Endothelial cell of umbilical vein (primary cell): ENCODE results near the gene NTRK1. TPM values are rescaled to one million over a fixed set of nuclear protein-coding genes. Genes with fewer than 3 reads are reported as not detected.

Source experiments
- BruUV-seq: library from RNA; stranded (reverse); fragments of 400-500 nt; replicated peaks from 2 replicates; lab custom pipeline; 2021; lab: Mats Ljungman, UMichigan
- CTCF ChIA-PET: fragments of 300-600, 350-600 bp; sonication (Branson Sonifier 250); formaldehyde crosslinking; loops from one replicate; lab custom pipeline; 2021; ENCODE audit warnings: antibody characterized with exemption, inconsistent platforms; lab: Charles Lee
- POLR2A ChIA-PET: fragments of 300-600, 350-600 bp; sonication (Branson Sonifier 250); formaldehyde crosslinking; loops from one replicate; lab custom pipeline; 2021; ENCODE audit warnings: antibody characterized with exemption, inconsistent platforms; lab: Charles Lee
- DNase-seq: peaks from one replicate; pipeline ENCODE4 v3.0.0-alpha.2; 2011; ENCODE audit warnings: low read depth, low spot score
- FAIRE-seq: peaks from 2 replicates; lab custom pipeline; 2011; peaks lifted over from hg19 to GRCh38; lab: Jason Lieb, UNC
- H2AFZ ChIP-seq: 2 replicates; pipeline ENCODE4 v1.6.0; 2012; ENCODE audit warnings: low read depth, low read length, control low read depth, inconsistent platforms
- H3K27ac ChIP-seq: 2 replicates; pipeline ENCODE4 v1.5.1; 2011; ENCODE audit warnings: low read depth, mild to moderate bottlenecking, control low read depth, low read length, moderate library complexity; ENCODE audit not compliant: insufficient read depth
- H3K27me3 ChIP-seq, 2 experiments: 2 replicates each; pipeline versions ENCODE4 v1.6.0 to v1.6.1; 2011; ENCODE audit warnings: low read length in 2 of 2, mixed read lengths in 1 of 2; ENCODE audit not compliant: control insufficient read depth in 2 of 2, insufficient read depth in 2 of 2
- H3K36me3 ChIP-seq, 2 experiments: 2 replicates in 1 of 2; 3 replicates in 1 of 2; pipeline ENCODE4 v1.5.1; 2011; ENCODE audit warnings: low read length in 2 of 2, mild to moderate bottlenecking in 1 of 2, moderate library complexity in 1 of 2; ENCODE audit not compliant: control insufficient read depth in 2 of 2, insufficient read depth in 2 of 2; ENCODE audit errors: extremely low read depth in 1 of 2
- H3K4me1 ChIP-seq: 3 replicates; pipeline ENCODE4 v1.5.1; 2011; ENCODE audit warnings: mild to moderate bottlenecking, low read length; ENCODE audit not compliant: control insufficient read depth, insufficient read depth; ENCODE audit errors: extremely low read depth
- H3K4me2 ChIP-seq: 2 replicates; pipeline ENCODE4 v1.6.1; 2011; ENCODE audit warnings: low read length, control low read depth, mixed read lengths; ENCODE audit not compliant: insufficient read depth
- H3K4me3 ChIP-seq, 3 experiments: fragments of 200-600 bp in 1 of 3; sonication (generic), shearing (Covaris generic) in 1 of 3; replicated peaks in 1 of 3; 2 replicates each; pipeline ENCODE4 v1.5.1; 2011 to 2016; ENCODE audit warnings: control low read depth in 3 of 3, low read length in 3 of 3, mild to moderate bottlenecking in 2 of 3, inconsistent platforms in 1 of 3, low read depth in 1 of 3, moderate library complexity in 1 of 3; ENCODE audit not compliant: insufficient read depth in 1 of 3
- H3K79me2 ChIP-seq: 2 replicates; pipeline ENCODE4 v1.6.0; 2012; ENCODE audit warnings: low read length, inconsistent platforms; ENCODE audit not compliant: control insufficient read depth, insufficient read depth
- H3K9ac ChIP-seq: replicated peaks from 2 replicates; pipeline ENCODE3; 2011; ENCODE audit warnings: low read length, control low read depth; ENCODE audit not compliant: insufficient read depth; ENCODE audit errors: extremely low read depth
- H3K9me1 ChIP-seq: replicated peaks from 3 replicates; pipeline ENCODE4 v1.6.0; 2011; ENCODE audit warnings: mild to moderate bottlenecking, low read length; ENCODE audit not compliant: control insufficient read depth, insufficient read depth; ENCODE audit errors: extremely low read depth
- H3K9me3 ChIP-seq: replicated peaks from 2 replicates; pipeline ENCODE4 v1.5.1; 2012; ENCODE audit warnings: low read length, inconsistent platforms; ENCODE audit not compliant: control insufficient read depth, insufficient read depth
- H4K20me1 ChIP-seq: replicated peaks from 2 replicates; pipeline ENCODE3; 2011; ENCODE audit warnings: mild to moderate bottlenecking, low read length; ENCODE audit not compliant: control insufficient read depth, insufficient read depth; ENCODE audit errors: extremely low read depth
- CTCF ChIP-seq, 2 donors: IDR thresholded peaks; 1 replicate in 1 of 2; 2 replicates in 1 of 2; pipeline ENCODE4 v1.5.1; 2011; ENCODE audit warnings: low read length in 2 of 2, mild to moderate bottlenecking in 2 of 2, moderate library complexity in 2 of 2, control low read depth in 1 of 2, inconsistent platforms in 1 of 2, low read depth in 1 of 2; ENCODE audit not compliant: insufficient read depth in 1 of 2; ENCODE audit errors: extremely low read depth in 1 of 2
- EZH2 ChIP-seq: IDR thresholded peaks from 2 replicates; pipeline ENCODE4 v1.6.1; 2012; ENCODE audit warnings: borderline replicate concordance, low read depth, mild to moderate bottlenecking, moderate library complexity, low read length, inconsistent platforms; ENCODE audit not compliant: severe bottlenecking
- FOS ChIP-seq: IDR thresholded peaks from 2 replicates; pipeline ENCODE4 v1.6.1; 2011; ENCODE audit warnings: mild to moderate bottlenecking, low read length, moderate library complexity, borderline replicate concordance; ENCODE audit not compliant: insufficient read depth
- GATA2 ChIP-seq: IDR thresholded peaks from 2 replicates; pipeline ENCODE4 v1.7.0; 2011; ENCODE audit warnings: low read depth, mild to moderate bottlenecking, moderate library complexity, mixed read lengths, low read length; ENCODE audit not compliant: insufficient read length, insufficient read depth
- JUN ChIP-seq: IDR thresholded peaks from 2 replicates; pipeline ENCODE4 v1.6.1; 2011; ENCODE audit warnings: borderline replicate concordance, low read depth; ENCODE audit not compliant: insufficient read length, insufficient read depth
- MAX ChIP-seq: IDR thresholded peaks from 2 replicates; pipeline ENCODE4 v1.6.1; 2011; ENCODE audit not compliant: insufficient read depth, insufficient read length
- MYC ChIP-seq: IDR thresholded peaks from one replicate; pipeline ENCODE4 v1.6.1; 2011; ENCODE audit warnings: mild to moderate bottlenecking, low read depth, low read length
- POLR2A ChIP-seq: IDR thresholded peaks from 2 replicates; pipeline ENCODE4 v1.6.1; 2012; ENCODE audit warnings: low read depth, mild to moderate bottlenecking, control low read depth, low read length
- POLR2AphosphoS5 ChIP-seq: IDR thresholded peaks from 2 replicates; pipeline ENCODE4 v1.6.1; 2012; ENCODE audit warnings: low read depth, mild to moderate bottlenecking, control low read depth, low read length, moderate library complexity; ENCODE audit not compliant: insufficient read depth
- dilution Hi-C: fragments of 300-500 bp; cut with MboI; formaldehyde crosslinking; loops from one replicate; pipeline ENCODE4 v1.15.0; 2019; ENCODE audit warnings: low sequenced_read_pairs; ENCODE audit not compliant: extremely low pct_ligation_motif_present
- intact Hi-C: fragments of 100-400 bp; cut with micrococcal nuclease; formaldehyde crosslinking; loops from one replicate; pipeline ENCODE4 v1.10.0; 2022
- polyA plus RNA-seq, 4 experiments: library from polyadenylated mRNA; depleted of rRNA in 3 of 4; stranded (reverse) in 3 of 4; unstranded in 1 of 4; fragments of >200 nt; gene quantifications; 2 replicates each; pipeline versions ENCODE4 v1.2.1 to v1.2.3, GENCODE V29; 2011 to 2012; ENCODE audit warnings: missing spikeins in 1 of 4
- total RNA-seq: library from RNA; stranded (reverse); gene quantifications from 2 replicates; pipeline ENCODE4 v1.2.3, GENCODE V29; 2021

Gene NTRK1
- total and polyA plus RNA-seq, 2 donors (not counting 3 experiments of a cell fraction or from before 2014, with no cell fraction given), result 0.07 TPM; not detected in 1

- H2AFZ ChIP-seq, result peak within 1 kb of the TSS; percentile 46
- peak within 1 kb of the TSS; percentile 85 to 92 (median 90) for H3K4me3 ChIP-seq
- H3K9me3 ChIP-seq, result no peaks in the 10 kb centered on the region
- intact Hi-C loops, result loop anchor here (5.0 to 10.0 kb wide), 3 partner anchors 151 to 388 kb away; partner anchors contain the start of genes MEF2D and MRPL24
- H3K4me2 ChIP-seq, result peak within 1 kb of the TSS; percentile 96
- no peaks in the 10 kb centered on the region for H3K36me3 ChIP-seq
- ChIA-PET POLR2A (interaction anchor here (0.7 kb wide), 1 partner anchor 10 kb away, joined by 6 read pairs; no protein-coding TSS in a partner anchor), CTCF (interaction anchor here (0.8 to 8.4 kb wide), 12 partner anchors 10 to 205 kb away, joined by 3 to 312 read pairs (median 16); partner anchors contain the start of genes INSRR, ISG20L2, LRRC71 and METTL25B)
- H3K4me1 ChIP-seq, result peaks cover 37% of the 10 kb centered on the region
- peak; percentile 78 for DNase-seq
- TF ChIP-seq MAX (no peak), JUN (no peak), GATA2 (no peak), MYC (no peak), CTCF (IDR thresholded peaks at IDR 0.05; ENCODE audit: extremely low read depth in 1 of 2, insufficient read depth in 1 of 2, low read depth in 1 of 2, low read length in 2 of 2) (peak in 1 of 2 donors; percentile 31), POLR2A (peak; percentile 64), FOS (no peak), POLR2AphosphoS5 (peak; percentile 36), EZH2 (no peak)
- peak within 1 kb of the TSS; percentile 95 for H3K27ac ChIP-seq
- dilution Hi-C loops, result no loop called here
- peak; percentile 79 for FAIRE-seq
- no peaks in the 10 kb centered on the region for H3K9me1 ChIP-seq
- peak within 1 kb of the TSS; percentile 84 for H3K9ac ChIP-seq
- H3K79me2 ChIP-seq, result peaks cover 44% of the 10 kb centered on the region
- no TSS peak for BruUV-seq
- no peaks in the 10 kb centered on the region for H4K20me1 ChIP-seq
- H3K27me3 ChIP-seq, result no peaks in the 10 kb centered on the region
These were observed 32.6 kb downstream of the NTRK1 start, which contains the start of gene PEAR1 for GRCh38 chr1:156893048-156893953. PEAR1 (plus strand) TSS chr1:156893718; CDS start chr1:156903927, 10,209 bp downstream.
